H1 (cell line): ENCODE data around the gene CNGA2. TPM values are rescaled to one million over a fixed set of nuclear protein-coding genes. Genes with fewer than 3 reads are reported as not detected.

ENCODE experiments used
- CTCF ChIA-PET: fragments of 300-600 bp; sonication (Branson Sonifier 250); formaldehyde crosslinking; loops from one replicate; lab custom pipeline; 2021; ENCODE audit not compliant: partially characterized antibody; lab: Charles Lee
- POLR2A ChIA-PET: fragments of 300-600 bp; sonication (Branson Sonifier 250); formaldehyde crosslinking; loops from one replicate; lab custom pipeline; 2021; ENCODE audit warnings: inconsistent platforms; ENCODE audit not compliant: partially characterized antibody; lab: Charles Lee
- DNase-seq, 2 experiments: peaks; one replicate each; pipeline versions ENCODE4 v3.0.0 to v3.0.0-alpha.2; 2010 to 2022; ENCODE audit warnings: low spot score in 2 of 2, low read depth in 1 of 2, mixed read lengths in 1 of 2
- FAIRE-seq: peaks from 2 replicates; lab custom pipeline; 2011; peaks lifted over from hg19 to GRCh38; lab: Jason Lieb, UNC
- H2AFZ ChIP-seq: 2 replicates; pipeline ENCODE4 v1.8.1; 2012; ENCODE audit warnings: low read length, inconsistent platforms
- H2AK5ac ChIP-seq: 2 replicates; pipeline ENCODE4 v1.6.1; 2013; ENCODE audit warnings: low read depth, low read length
- H2BK120ac ChIP-seq: replicated peaks from 2 replicates; pipeline ENCODE3; 2013; ENCODE audit warnings: low read depth, low read length, inconsistent platforms
- H2BK12ac ChIP-seq: 2 replicates; pipeline ENCODE4 v1.6.1; 2013; ENCODE audit warnings: low read depth, low read length
- H2BK15ac ChIP-seq: 2 replicates; pipeline ENCODE4 v1.6.1; 2013; ENCODE audit warnings: low read length
- H2BK20ac ChIP-seq: 2 replicates; pipeline ENCODE4 v1.6.1; 2013; ENCODE audit warnings: low read length
- H2BK5ac ChIP-seq: 2 replicates; pipeline ENCODE4 v1.6.1; 2013; ENCODE audit warnings: low read depth, low read length
- H3K14ac ChIP-seq: 2 replicates; pipeline ENCODE4 v1.6.1; 2013; ENCODE audit warnings: inconsistent platforms; ENCODE audit not compliant: insufficient read length
- H3K18ac ChIP-seq: 2 replicates; pipeline ENCODE4 v1.6.1; 2013; ENCODE audit warnings: low read length; ENCODE audit errors: extremely low read depth
- H3K23ac ChIP-seq: 2 replicates; pipeline ENCODE4 v1.6.1; 2013; ENCODE audit warnings: inconsistent platforms; ENCODE audit not compliant: insufficient read length
- H3K23me2 ChIP-seq: 2 replicates; pipeline ENCODE4 v1.6.1; 2013; ENCODE audit warnings: low read depth, low read length
- H3K27ac ChIP-seq: 2 replicates; pipeline ENCODE4 v1.6.1; 2011; ENCODE audit warnings: low read depth, low read length, inconsistent platforms
- H3K27me3 ChIP-seq, 4 experiments: replicated peaks in 1 of 4; 1 replicate in 1 of 4; 2 replicates in 3 of 4; pipeline versions ENCODE4 v1.6.1 to v1.8.1; 2011 to 2013; ENCODE audit warnings: low read length in 3 of 4, mild to moderate bottlenecking in 3 of 4, inconsistent platforms in 2 of 4, mixed read lengths in 2 of 4, moderate library complexity in 1 of 4; ENCODE audit not compliant: control insufficient read depth in 3 of 4, insufficient read depth in 3 of 4; ENCODE audit errors: extremely low read depth in 1 of 4
- H3K36me3 ChIP-seq, 4 experiments: 2 replicates each; pipeline versions ENCODE4 v1.6.1 to v1.8.1; 2011 to 2013; ENCODE audit warnings: mild to moderate bottlenecking in 4 of 4, low read length in 3 of 4, moderate library complexity in 2 of 4, control low read depth in 1 of 4, inconsistent platforms in 1 of 4; ENCODE audit not compliant: insufficient read depth in 4 of 4, control insufficient read depth in 2 of 4
- H3K4ac ChIP-seq: replicated peaks from 2 replicates; pipeline ENCODE3; 2013; ENCODE audit warnings: low read length, low read depth, mixed read lengths, inconsistent platforms; ENCODE audit not compliant: insufficient read length
- H3K4me1 ChIP-seq, 4 experiments: replicated peaks in 1 of 4; 1 replicate in 1 of 4; 2 replicates in 3 of 4; pipeline versions ENCODE4 v1.6.1 to v1.8.1; 2011 to 2013; ENCODE audit warnings: low read length in 3 of 4, inconsistent platforms in 2 of 4, mixed read lengths in 1 of 4; ENCODE audit not compliant: insufficient read depth in 4 of 4, control insufficient read depth in 3 of 4
- H3K4me2 ChIP-seq, 2 experiments: 2 replicates each; pipeline versions ENCODE4 v1.6.1 to v1.8.1; 2011 to 2013; ENCODE audit warnings: low read depth in 2 of 2, low read length in 2 of 2, control low read depth in 1 of 2, inconsistent platforms in 1 of 2, mild to moderate bottlenecking in 1 of 2; ENCODE audit not compliant: insufficient read depth in 1 of 2
- H3K4me3 ChIP-seq, 4 experiments: fragments of 200-600, 300-600 bp in 1 of 4; sonication (generic), shearing (Covaris generic), sonication (Bioruptor Twin) in 1 of 4; 2 replicates each; pipeline versions ENCODE4 v1.5.1 to v1.8.1; 2011 to 2016; ENCODE audit warnings: low read length in 4 of 4, low read depth in 3 of 4, control low read depth in 2 of 4, inconsistent platforms in 2 of 4, mild to moderate bottlenecking in 2 of 4, mixed read lengths in 1 of 4, moderate library complexity in 1 of 4; ENCODE audit not compliant: insufficient read depth in 2 of 4; ENCODE audit errors: extremely low read depth in 1 of 4
- H3K56ac ChIP-seq: replicated peaks from 2 replicates; pipeline ENCODE3; 2013; ENCODE audit warnings: low read depth, mild to moderate bottlenecking, mixed read lengths, low read length, inconsistent platforms; ENCODE audit not compliant: insufficient read length
- H3K79me1 ChIP-seq: 2 replicates; pipeline ENCODE4 v1.6.1; 2013; ENCODE audit warnings: low read depth, low read length, control low read depth
- H3K79me2 ChIP-seq, 2 experiments: 2 replicates each; pipeline versions ENCODE4 v1.6.1 to v1.8.1; 2012 to 2013; ENCODE audit warnings: low read length in 2 of 2, mild to moderate bottlenecking in 2 of 2, inconsistent platforms in 1 of 2; ENCODE audit not compliant: insufficient read depth in 2 of 2, control insufficient read depth in 1 of 2
- H3K9ac ChIP-seq, 4 experiments: replicated peaks in 1 of 4; 1 replicate in 1 of 4; 2 replicates in 3 of 4; pipeline versions ENCODE4 v1.6.1 to v1.8.1; 2011 to 2013; ENCODE audit warnings: low read depth in 3 of 4, low read length in 3 of 4, control low read depth in 2 of 4, mild to moderate bottlenecking in 2 of 4, moderate library complexity in 2 of 4, inconsistent platforms in 1 of 4; ENCODE audit errors: extremely low read depth in 1 of 4
- H3K9me3 ChIP-seq, 2 experiments: 2 replicates each; pipeline versions ENCODE4 v1.6.1 to v1.8.1; 2012 to 2013; ENCODE audit warnings: mild to moderate bottlenecking in 2 of 2, moderate library complexity in 2 of 2, control low read depth in 1 of 2, inconsistent platforms in 1 of 2, low read depth in 1 of 2, low read length in 1 of 2, mixed read lengths in 1 of 2; ENCODE audit not compliant: insufficient read depth in 2 of 2
- H4K20me1 ChIP-seq, 2 experiments: replicated peaks in 1 of 2; 2 replicates each; pipeline versions ENCODE3 to v1.8.1; 2011 to 2013; ENCODE audit warnings: inconsistent platforms in 2 of 2, low read length in 2 of 2, mild to moderate bottlenecking in 1 of 2; ENCODE audit not compliant: insufficient read depth in 2 of 2, control insufficient read depth in 1 of 2
- H4K5ac ChIP-seq: 2 replicates; pipeline ENCODE4 v1.6.1; 2013; ENCODE audit warnings: low read length, low read depth, mixed read lengths, inconsistent platforms; ENCODE audit not compliant: insufficient read length
- H4K8ac ChIP-seq: 2 replicates; pipeline ENCODE4 v1.8.0; 2013; ENCODE audit warnings: mild to moderate bottlenecking, moderate library complexity, low read length, inconsistent platforms; ENCODE audit not compliant: insufficient read depth; ENCODE audit errors: extremely low read depth
- H4K91ac ChIP-seq: replicated peaks from 2 replicates; pipeline ENCODE3; 2013; ENCODE audit warnings: low read length, mixed read lengths, inconsistent platforms; ENCODE audit not compliant: insufficient read length
- CHD2 ChIP-seq: IDR thresholded peaks from 2 replicates; pipeline ENCODE4 v1.6.1; 2012; ENCODE audit warnings: low read length, improper control_type of control experiment
- HDAC2 ChIP-seq, 2 experiments: fragments of 300-600 bp in 1 of 2; sonication (generic) in 1 of 2; IDR thresholded peaks; 2 replicates each; pipeline ENCODE4 v1.6.1; 2011 to 2012; ENCODE audit warnings: low read depth in 2 of 2, low read length in 2 of 2, mild to moderate bottlenecking in 2 of 2, moderate library complexity in 2 of 2, borderline replicate concordance in 1 of 2, inconsistent platforms in 1 of 2
- JUND ChIP-seq: IDR thresholded peaks from 2 replicates; pipeline ENCODE4 v1.6.1; 2011; ENCODE audit warnings: mild to moderate bottlenecking, improper control_type of control experiment, low read length
- NANOG ChIP-seq: IDR thresholded peaks from 2 replicates; pipeline ENCODE4 v1.6.1; 2011; ENCODE audit warnings: low read length, low read depth, mild to moderate bottlenecking, inconsistent platforms; ENCODE audit not compliant: insufficient read depth, poor library complexity, severe bottlenecking
- POLR2AphosphoS5 ChIP-seq: IDR thresholded peaks from 2 replicates; pipeline ENCODE4 v1.6.1; 2011; ENCODE audit warnings: low read depth, low read length
- SP1 ChIP-seq: IDR thresholded peaks from 2 replicates; pipeline ENCODE4 v1.6.1; 2011; ENCODE audit warnings: low read depth, low read length
- SP4 ChIP-seq: IDR thresholded peaks from 2 replicates; pipeline ENCODE4 v1.6.1; 2012; ENCODE audit warnings: low read length, inconsistent platforms
- YY1 ChIP-seq: IDR thresholded peaks from 2 replicates; pipeline ENCODE4 v1.6.1; 2011; ENCODE audit warnings: low read depth, mild to moderate bottlenecking, low read length
- WGBS, 2 experiments: shearing (Covaris generic) in 1 of 2; methylation state at CpG; one replicate each; pipeline versions ENCODE4 v1.1.6 to v1.1.7; 2013 to 2015; ENCODE audit warnings: low lambda C conversion rate in 2 of 2, mixed read lengths in 2 of 2, inconsistent platforms in 1 of 2, low coverage in 1 of 2, missing lambda C conversion rate in 1 of 2; ENCODE audit not compliant: insufficient replicate concordance in 2 of 2, insufficient coverage in 1 of 2, insufficient read length in 1 of 2; ENCODE audit errors: extremely low coverage in 1 of 2, missing lambda C conversion rate in 1 of 2; 5-methylcytosine and 5-hydroxymethylcytosine counted together
- polyA plus RNA-seq, 7 experiments: library from polyadenylated mRNA; depleted of rRNA in 3 of 7; stranded (reverse) in 5 of 7; unstranded in 2 of 7; fragments of >200 nt in 5 of 7; fragments of 200-250 nt in 2 of 7; gene quantifications; 1 replicate in 5 of 7; 2 replicates in 1 of 7; 4 replicates in 1 of 7; pipeline versions ENCODE4 v1.2.1 to v1.2.3, GENCODE V29; 2011 to 2013; ENCODE audit warnings: missing spikeins in 2 of 7, mixed read lengths in 2 of 7
- total RNA-seq: library from RNA; stranded (reverse); fragmentation: NEBNext Ultra II Directional; extraction: Animal tissue kit (Norgen Biotek cat#: 25700); gene quantifications from 2 replicates; pipeline ENCODE4 v1.2.1, GENCODE V29; 2021

CNGA2 gene
- total and polyA plus RNA-seq, 2 of the 8 experiments (the other 6 are each of a cell fraction or from before 2014, with no cell fraction given) = not detected

DNA sequence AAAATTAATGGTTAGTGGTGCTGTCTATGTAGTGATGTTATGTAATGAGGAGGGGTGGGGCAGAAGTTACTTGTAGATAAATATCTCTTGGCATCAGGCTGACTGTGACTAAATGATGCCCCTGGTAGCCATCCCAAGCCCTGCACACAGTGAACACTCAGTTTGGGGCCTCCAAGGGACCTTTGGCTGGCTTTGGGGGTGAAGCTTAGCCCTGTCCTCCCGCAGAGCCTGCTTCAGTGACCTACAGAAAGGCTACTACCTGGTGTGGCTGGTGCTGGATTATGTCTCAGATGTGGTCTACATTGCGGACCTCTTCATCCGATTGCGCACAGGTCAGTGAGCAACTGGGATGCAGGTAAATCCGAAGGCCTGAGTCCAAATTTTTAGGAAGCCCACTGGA, 7.8 kb downstream of the CNGA2 start:
- no peak overlapping the region for H3K14ac ChIP-seq
- no peaks in the 10 kb centered on the region for H3K27me3 ChIP-seq
- no peaks in the 10 kb centered on the region for H3K36me3 ChIP-seq
- H3K23me2 ChIP-seq = no peaks in the 10 kb centered on the region
- H3K23ac ChIP-seq = no peak overlapping the region
- no peaks in the 10 kb centered on the region for H3K9me3 ChIP-seq
- H3K4me1 ChIP-seq = no peaks in the 10 kb centered on the region
- no peak overlapping the region for H2BK20ac ChIP-seq
- H3K18ac ChIP-seq = no peak overlapping the region
- H2BK120ac ChIP-seq = no peak overlapping the region
- H3K9ac ChIP-seq = no peak overlapping the region
- H3K56ac ChIP-seq = no peak overlapping the region
- CTCF ChIA-PET = no interaction called here
- no peak overlapping the region for H2AFZ ChIP-seq
- POLR2A ChIA-PET = no interaction called here
- no peak overlapping the region for H4K8ac ChIP-seq
- WGBS, 2 experiments = 95% methylated on average over 3 of the region's 5 CpGs; no CpG with 5 or more reads in 1 of the 2 experiments
- H4K91ac ChIP-seq = no peak overlapping the region
- DNase-seq (no peak), FAIRE-seq (no peak)
- H3K79me2 ChIP-seq = no peaks in the 10 kb centered on the region
- H3K4me3 ChIP-seq = no peak overlapping the region
- no peak overlapping the region for H3K4me2 ChIP-seq
- no peaks in the 10 kb centered on the region for H4K20me1 ChIP-seq
- no peak overlapping the region for H2BK12ac ChIP-seq
- H2BK15ac ChIP-seq = no peak overlapping the region
- no peak overlapping the region for H3K27ac ChIP-seq
- H2BK5ac ChIP-seq = no peak overlapping the region
- H2AK5ac ChIP-seq = no peak overlapping the region
- H3K79me1 ChIP-seq = no peaks in the 10 kb centered on the region
- H4K5ac ChIP-seq = no peak overlapping the region
- no peak overlapping the region for H3K4ac ChIP-seq
- TF ChIP-seq POLR2AphosphoS5 (no peak), HDAC2 (IDR thresholded peaks at IDR 0.05; ENCODE audit: borderline replicate concordance in 1 of 2, low read depth in 2 of 2, low read length in 2 of 2) (no peak), SP1 (no peak), NANOG (no peak), SP4 (no peak), CHD2 (no peak), YY1 (no peak), JUND (no peak)
